Measurements from ENCODE around the gene MAGEA9B.
"Not testable (repeated sequence)": the region's sequence is repeated elsewhere in the genome, so short reads cannot be mapped to it uniquely, and the experiment has no call there.

DNA sequence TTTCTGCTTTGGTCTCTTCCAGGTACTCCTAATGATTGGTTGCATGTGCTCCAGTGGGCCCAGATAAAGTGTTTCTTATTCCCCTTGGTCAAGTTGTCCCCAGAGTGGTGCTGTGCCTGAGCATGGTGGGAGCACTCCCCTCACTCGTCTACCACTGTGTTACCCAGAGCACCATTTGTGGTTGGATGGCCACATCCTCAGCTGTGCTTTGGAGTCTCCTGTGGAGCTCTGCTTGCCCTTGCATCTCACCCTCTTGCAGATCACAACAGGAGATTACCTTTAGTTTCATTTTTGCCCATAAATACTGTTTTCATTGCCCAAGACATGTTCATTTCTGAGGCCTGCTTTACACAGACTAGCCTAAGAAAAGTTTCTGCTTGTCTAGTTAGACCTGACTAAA lies 36.8 kb downstream of the MAGEA9B start:
- TF ChIP-seq, protein P1, sequence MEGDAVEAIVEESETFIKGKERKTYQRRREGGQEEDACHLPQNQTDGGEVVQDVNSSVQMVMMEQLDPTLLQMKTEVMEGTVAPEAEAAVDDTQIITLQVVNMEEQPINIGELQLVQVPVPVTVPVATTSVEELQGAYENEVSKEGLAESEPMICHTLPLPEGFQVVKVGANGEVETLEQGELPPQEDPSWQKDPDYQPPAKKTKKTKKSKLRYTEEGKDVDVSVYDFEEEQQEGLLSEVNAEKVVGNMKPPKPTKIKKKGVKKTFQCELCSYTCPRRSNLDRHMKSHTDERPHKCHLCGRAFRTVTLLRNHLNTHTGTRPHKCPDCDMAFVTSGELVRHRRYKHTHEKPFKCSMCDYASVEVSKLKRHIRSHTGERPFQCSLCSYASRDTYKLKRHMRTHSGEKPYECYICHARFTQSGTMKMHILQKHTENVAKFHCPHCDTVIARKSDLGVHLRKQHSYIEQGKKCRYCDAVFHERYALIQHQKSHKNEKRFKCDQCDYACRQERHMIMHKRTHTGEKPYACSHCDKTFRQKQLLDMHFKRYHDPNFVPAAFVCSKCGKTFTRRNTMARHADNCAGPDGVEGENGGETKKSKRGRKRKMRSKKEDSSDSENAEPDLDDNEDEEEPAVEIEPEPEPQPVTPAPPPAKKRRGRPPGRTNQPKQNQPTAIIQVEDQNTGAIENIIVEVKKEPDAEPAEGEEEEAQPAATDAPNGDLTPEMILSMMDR (IDR thresholded peaks at IDR 0.05) = not testable (repeated sequence)
- TF ChIP-seq POLR2A (IDR thresholded peaks at IDR 0.05) = not testable (repeated sequence)
